ENCODE results near the gene DNPEP. TPM values are rescaled to one million over a fixed set of nuclear protein-coding genes. Genes with fewer than 3 reads are reported as not detected.

DNPEP gene
- total RNA-seq, 4 donors from 2014 or later, result 90.8 to 180 (median 177) TPM

GRCh38 chr2:219323434-219323833 is 64.3 kb downstream of the DNPEP start:
- no peaks in the 10 kb centered on the region for H3K27me3 ChIP-seq
- no peak for DNase-seq
- no peaks in the 10 kb centered on the region for H3K9me3 ChIP-seq
- no peaks in the 10 kb centered on the region for H3K4me1 ChIP-seq
- H3K4me3 ChIP-seq, result no peak overlapping the region
- TF ChIP-seq POLR2A (IDR thresholded peaks at IDR 0.05) (no peak), CTCF (IDR thresholded peaks at IDR 0.05) (no peak)
- no peaks in the 10 kb centered on the region for H3K36me3 ChIP-seq
- no peak overlapping the region for H3K27ac ChIP-seq

Small RNA genes within 50 kb of the gene (small RNA-seq; reads per million reads assigned to genes)
- gene AC053503.3, result 0 reads per million in 2 donors

Other genes with a start within 250 kb of the DNPEP start
- 10 to 100 TPM; 28.1 to 91.6 (median 67.2) TPM for gene NHEJ1, start 227.1 kb downstream of the DNPEP start, total RNA-seq
- 100 to 1,000 TPM in 1 of 4 donors, 10 to 100 TPM in 2, 1 to 10 TPM in 1; 5.0 to 111 (median 62.8) TPM for gene SLC23A3, start 217.9 kb downstream of the DNPEP start, total RNA-seq
- 10 to 100 TPM; 14.0 to 94.0 (median 77.4) TPM for gene CNPPD1, start 211.0 kb downstream of the DNPEP start, total RNA-seq
- gene RETREG2, start 209.6 kb downstream of the DNPEP start, total RNA-seq, result 10 to 100 TPM; 44.6 to 80.3 (median 76.2) TPM
- 100 to 1,000 TPM in 3 of 4 donors, 10 to 100 TPM in 1; 43.7 to 129 (median 112) TPM for gene ZFAND2B, start 181.1 kb downstream of the DNPEP start, total RNA-seq
- 10 to 100 TPM; 18.0 to 42.1 (median 33.3) TPM for gene ABCB6, start 169.0 kb downstream of the DNPEP start, total RNA-seq
- 100 to 1,000 TPM in 1 of 4 donors, 10 to 100 TPM in 3; 23.1 to 107 (median 96.0) TPM for gene ATG9A, start 158.3 kb downstream of the DNPEP start, total RNA-seq
- 100 to 1,000 TPM in 3 of 4 donors, 10 to 100 TPM in 1; 79.9 to 338 (median 164) TPM for gene ANKZF1, start 158.1 kb downstream of the DNPEP start, total RNA-seq
- gene GLB1L, start 142.5 kb downstream of the DNPEP start, total RNA-seq, result 1 to 10 TPM in 3 of 4 donors, not detected in 1; 2.7 to 9.5 (median 7.0) TPM
- 10 to 100 TPM; 19.4 to 27.1 (median 24.3) TPM for gene STK16, start 142.4 kb downstream of the DNPEP start, total RNA-seq
- not detected for gene TUBA4B, start 134.7 kb downstream of the DNPEP start, total RNA-seq
- 100 to 1,000 TPM in 3 of 4 donors, 10 to 100 TPM in 1; 49.5 to 137 (median 129) TPM for gene TUBA4A, start 134.0 kb downstream of the DNPEP start, total RNA-seq
- 10 to 100 TPM; 34.7 to 69.4 (median 58.3) TPM for gene DNAJB2, start 108.5 kb downstream of the DNPEP start, total RNA-seq
- gene PTPRN, start 78.5 kb downstream of the DNPEP start, total RNA-seq, result 1 to 10 TPM in 2 of 4 donors, under 1 TPM in 1, not detected in 1; 0.88 to 4.9 (median 2.3) TPM
- not detected for gene RESP18, start 55.2 kb downstream of the DNPEP start, total RNA-seq
- 100 to 1,000 TPM in 2 of 4 donors, 10 to 100 TPM in 2; 82.0 to 574 (median 112) TPM for gene DES, start 30.5 kb upstream of the DNPEP start, total RNA-seq
- 10 to 100 TPM in 2 of 4 donors, 1 to 10 TPM in 2; 3.2 to 49.5 (median 10.2) TPM for gene SPEG, start 46.9 kb upstream of the DNPEP start, total RNA-seq
- 10 to 100 TPM; 35.0 to 69.6 (median 38.9) TPM for gene GMPPA, start 111.0 kb upstream of the DNPEP start, total RNA-seq
- gene ASIC4, start 126.6 kb upstream of the DNPEP start, total RNA-seq, result under 1 TPM in 1 of 4 donors, not detected in 3; 0.27 TPM
- gene CHPF, start 155.9 kb upstream of the DNPEP start, total RNA-seq, result 100 to 1,000 TPM in 1 of 4 donors, 10 to 100 TPM in 3; 19.0 to 122 (median 90.5) TPM
- 10 to 100 TPM in 3 of 4 donors, 1 to 10 TPM in 1; 6.6 to 25.5 (median 13.9) TPM for gene TMEM198, start 156.1 kb upstream of the DNPEP start, total RNA-seq
- 10 to 100 TPM in 3 of 4 donors, 1 to 10 TPM in 1; 7.5 to 43.7 (median 21.2) TPM for gene OBSL1, start 183.6 kb upstream of the DNPEP start, total RNA-seq
- gene INHA, start 184.4 kb upstream of the DNPEP start, total RNA-seq, result not detected
- 10 to 100 TPM; 19.4 to 62.6 (median 51.5) TPM for gene STK11IP, start 209.9 kb upstream of the DNPEP start, total RNA-seq
- gene SLC4A3, start 239.7 kb upstream of the DNPEP start, total RNA-seq, result 1 to 10 TPM in 1 of 4 donors, under 1 TPM in 1, not detected in 2; 0.57 to 8.1 TPM